Psoas muscle (tissue), 8 donors: ENCODE data around the gene PLA2G4B. TPM values are rescaled to one million over a fixed set of nuclear protein-coding genes. Genes with fewer than 3 reads are reported as not detected.

Source experiments
- ATAC-seq, 4 donors: fragments of 200-7000 bp; cut with Tn5 transposase; one replicate each; pipeline ENCODE4 v1.9.1; 2020; ENCODE audit warnings: moderate library complexity in 3 of 4, mild to moderate bottlenecking in 2 of 4
- DNase-seq, 2 donors: peaks; one replicate each; pipeline ENCODE4 v3.0.0-alpha.2; 2020
- H3K27ac ChIP-seq: fragments of 200-600 bp; one replicate; pipeline ENCODE4 v1.8.0; 2022
- H3K27me3 ChIP-seq, 3 donors: fragments of 200-600 bp in 1 of 3; one replicate each; pipeline versions ENCODE4 v1.6.1 to v1.8.0; 2013 to 2022; ENCODE audit warnings: low read length in 2 of 3, mild to moderate bottlenecking in 2 of 3, moderate library complexity in 1 of 3; ENCODE audit not compliant: insufficient read depth in 3 of 3
- H3K36me3 ChIP-seq, 2 donors: fragments of 200-600 bp in 1 of 2; one replicate each; pipeline versions ENCODE4 v1.6.1 to v1.8.0; 2013 to 2022; ENCODE audit warnings: low read depth in 1 of 2, mild to moderate bottlenecking in 1 of 2, moderate library complexity in 1 of 2; ENCODE audit not compliant: insufficient read depth in 1 of 2
- H3K4me1 ChIP-seq: fragments of 200-600 bp; one replicate; pipeline ENCODE4 v1.8.0; 2022
- H3K4me3 ChIP-seq: fragments of 200-600 bp; one replicate; pipeline ENCODE4 v1.8.0; 2022; ENCODE audit warnings: mild to moderate bottlenecking
- H3K9me3 ChIP-seq: fragments of 200-600 bp; one replicate; pipeline ENCODE4 v1.8.0; 2022
- CTCF ChIP-seq: fragments of 200-600 bp; IDR thresholded peaks from one replicate; pipeline ENCODE4 v1.8.0; 2022; ENCODE audit warnings: antibody characterized with exemption
- WGBS, 3 donors: extraction: QIAGEN DNeasy Blood & Tissue Kit; methylation state at CpG; one replicate each; pipeline versions ENCODE4 v1.1.6 to v1.1.7; 2013; 5-methylcytosine and 5-hydroxymethylcytosine counted together
- intact Hi-C, 2 donors: fragments of 100-400 bp; cut with DNase I; formaldehyde crosslinking; loops; one replicate each; pipeline versions ENCODE4 v1.11.0 to v1.14.2; 2022
- polyA plus RNA-seq, 3 donors: library from polyadenylated mRNA; stranded (reverse); fragments of 200-250 nt; gene quantifications; one replicate each; pipeline ENCODE4 v1.2.3, GENCODE V29; 2013
- total RNA-seq, 4 donors: library from RNA; stranded (reverse); fragmentation: NEBNext Ultra II Directional in 2 of 4; extraction: Animal tissue kit (Norgen Biotek cat#: 25700) in 2 of 4; gene quantifications; one replicate each; pipeline versions ENCODE4 v1.2.1 to v1.2.4, GENCODE V29; 2021 to 2023
- donor health status: healthy with polysubstance abuse.
- donor health status: DM: no; HTN: no; CAD: no; lungs with moderate emphysema.
- donor health status: Bipolar disorder and iron deficiency.
- donor health status: healthy.
- donor health status: DM: yes; HTN: yes; CAD: no.
- donor health status: DM: no; HTN: no; CAD: no.
- donor health status: DM: no; HTN: no; CAD: no.
- donor health status: DM: yes; HTN: yes; CAD: no.

PLA2G4B gene
- total and polyA plus RNA-seq, 7 donors = 1.1 to 4.3 (median 1.4) TPM

- Histone ChIP-seq H3K36me3 (peaks cover 2 to 17% of the 10 kb centered on the region in 2 donors), H3K9me3 (no peaks in the 10 kb centered on the region), H3K27ac (no peak overlapping the region), H3K4me1 (peaks cover 21% of the 10 kb centered on the region), H3K27me3 (no peaks in the 10 kb centered on the region), H3K4me3 (no peak overlapping the region)
- intact Hi-C loops = no loop called here
- no peak for DNase-seq
- WGBS, 3 donors = 60 to 66% (median 65%) methylated on average over 10 of the region's 10 CpGs
- TF ChIP-seq CTCF = no peak
- no peak for ATAC-seq
These were observed 42.4 kb upstream of the PLA2G4B start for GRCh38 chr15:41795996-41796856.

DNA sequence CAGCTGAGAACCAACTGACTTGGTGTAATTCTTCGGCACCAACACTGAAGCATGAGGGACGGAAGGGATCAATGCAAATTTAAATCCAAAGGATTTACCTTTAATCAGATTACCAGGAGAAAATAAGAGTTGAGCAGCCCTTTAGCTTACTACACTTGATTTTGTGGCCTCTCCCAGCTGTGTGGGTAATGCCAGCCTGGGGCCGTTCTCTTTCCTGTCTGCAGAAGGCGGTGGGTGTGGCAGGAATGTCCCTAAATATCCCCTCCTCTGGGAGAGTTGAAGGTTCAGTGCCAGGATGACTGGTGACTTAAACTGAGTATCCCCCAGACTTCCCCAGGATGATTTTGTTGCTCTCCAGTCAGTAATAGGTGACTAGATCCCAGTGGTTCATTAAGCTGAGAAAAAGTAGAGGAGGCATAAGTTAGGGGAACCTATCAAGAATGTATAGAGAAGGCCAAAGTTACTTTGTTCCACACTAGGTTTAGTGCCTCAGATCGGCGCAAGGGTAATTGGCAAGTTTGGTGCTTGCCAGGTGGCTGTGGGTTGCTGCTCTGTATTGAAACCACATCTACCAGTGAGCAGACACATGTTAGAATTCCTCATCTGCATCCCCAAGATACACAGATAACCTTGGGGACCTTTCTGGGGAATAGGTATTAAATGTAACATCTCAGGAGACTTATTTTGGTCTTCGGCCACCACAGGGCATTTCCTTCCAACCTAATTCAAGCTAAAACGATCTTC, 41.3 kb upstream of the PLA2G4B start:
- no peak for TF ChIP-seq CTCF
- intact Hi-C loops = no loop called here
- Histone ChIP-seq H3K27ac (no peak overlapping the region), H3K4me1 (peaks cover 9% of the 10 kb centered on the region), H3K36me3 (peaks cover 2 to 20% of the 10 kb centered on the region in 2 donors), H3K9me3 (no peaks in the 10 kb centered on the region), H3K4me3 (no peak overlapping the region), H3K27me3 (no peaks in the 10 kb centered on the region)
- 85 to 89% (median 87%) methylated on average over 8 of the region's 8 CpGs for WGBS, 3 donors
- ATAC-seq (no peak), DNase-seq (no peak)

DNA sequence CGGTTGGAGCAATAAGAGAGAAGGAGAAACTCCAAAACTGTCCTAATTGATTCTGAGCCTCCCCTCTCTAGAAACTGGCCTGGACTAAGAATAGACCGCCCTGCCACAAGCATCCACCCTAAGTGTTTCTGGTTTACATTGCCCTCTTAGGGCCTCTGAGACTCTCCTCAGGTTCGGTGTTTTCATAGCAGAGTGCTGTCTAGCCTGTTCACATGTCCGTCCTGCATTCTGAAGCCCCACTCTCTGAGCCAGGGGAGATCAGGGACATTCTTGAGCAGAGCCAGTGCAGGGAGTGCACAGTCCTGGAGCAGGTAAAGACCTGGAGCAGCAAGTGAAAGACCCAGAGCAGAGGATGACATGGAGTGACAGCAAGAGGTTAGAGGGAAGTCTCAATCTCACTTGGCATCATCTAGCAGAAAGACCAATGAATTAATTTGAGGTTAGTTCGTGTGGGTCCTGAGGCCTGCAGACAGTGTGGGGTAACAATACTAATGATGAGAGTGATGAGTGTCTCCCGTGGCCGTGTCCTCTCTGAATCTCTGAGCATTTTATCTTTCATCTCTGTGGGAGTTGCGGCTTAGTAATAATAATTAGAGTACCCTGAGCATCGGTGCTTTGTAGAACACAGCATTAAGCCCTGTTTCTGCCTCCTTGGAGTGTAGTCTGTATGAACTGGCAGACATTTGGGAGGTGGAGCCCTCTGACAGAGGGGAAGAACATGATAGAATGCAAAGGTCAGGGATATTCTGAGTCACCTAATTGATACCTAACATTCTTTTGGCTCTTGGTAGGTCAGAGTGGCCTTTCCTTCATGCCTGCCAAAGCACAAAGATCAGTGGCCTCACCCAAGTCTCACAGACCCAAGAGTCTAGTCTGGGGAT, 39.8 kb upstream of the PLA2G4B start:
- Histone ChIP-seq H3K9me3 (no peaks in the 10 kb centered on the region), H3K27me3 (no peaks in the 10 kb centered on the region), H3K4me3 (no peak overlapping the region), H3K27ac (no peak overlapping the region), H3K4me1 (peaks cover 5% of the 10 kb centered on the region), H3K36me3 (peaks cover 2 to 20% of the 10 kb centered on the region in 2 donors)
- no peak for ATAC-seq
- 84 to 90% (median 86%) methylated on average over 9 of the region's 9 CpGs for WGBS, 3 donors
- DNase-seq = no peak
- intact Hi-C loops = no loop called here
- TF ChIP-seq CTCF = no peak

- WGBS, 3 donors = 88 to 91% (median 89%) methylated on average over 5 of the region's 5 CpGs
- Histone ChIP-seq H3K4me3 (no peak overlapping the region), H3K27ac (no peak overlapping the region), H3K4me1 (peaks cover 5% of the 10 kb centered on the region), H3K9me3 (no peaks in the 10 kb centered on the region), H3K36me3 (peaks cover 2 to 20% of the 10 kb centered on the region in 2 donors), H3K27me3 (no peaks in the 10 kb centered on the region)
- DNase-seq (no peak), ATAC-seq (no peak)
- TF ChIP-seq CTCF = no peak
- intact Hi-C loops = no loop called here
These were observed 39.2 kb upstream of the PLA2G4B start for GRCh38 chr15:41799488-41799805.
